ENCODE measurements around the gene BLTP3B.

- TF ChIP-seq, protein P1, sequence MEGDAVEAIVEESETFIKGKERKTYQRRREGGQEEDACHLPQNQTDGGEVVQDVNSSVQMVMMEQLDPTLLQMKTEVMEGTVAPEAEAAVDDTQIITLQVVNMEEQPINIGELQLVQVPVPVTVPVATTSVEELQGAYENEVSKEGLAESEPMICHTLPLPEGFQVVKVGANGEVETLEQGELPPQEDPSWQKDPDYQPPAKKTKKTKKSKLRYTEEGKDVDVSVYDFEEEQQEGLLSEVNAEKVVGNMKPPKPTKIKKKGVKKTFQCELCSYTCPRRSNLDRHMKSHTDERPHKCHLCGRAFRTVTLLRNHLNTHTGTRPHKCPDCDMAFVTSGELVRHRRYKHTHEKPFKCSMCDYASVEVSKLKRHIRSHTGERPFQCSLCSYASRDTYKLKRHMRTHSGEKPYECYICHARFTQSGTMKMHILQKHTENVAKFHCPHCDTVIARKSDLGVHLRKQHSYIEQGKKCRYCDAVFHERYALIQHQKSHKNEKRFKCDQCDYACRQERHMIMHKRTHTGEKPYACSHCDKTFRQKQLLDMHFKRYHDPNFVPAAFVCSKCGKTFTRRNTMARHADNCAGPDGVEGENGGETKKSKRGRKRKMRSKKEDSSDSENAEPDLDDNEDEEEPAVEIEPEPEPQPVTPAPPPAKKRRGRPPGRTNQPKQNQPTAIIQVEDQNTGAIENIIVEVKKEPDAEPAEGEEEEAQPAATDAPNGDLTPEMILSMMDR (IDR thresholded peaks at IDR 0.05): no peak
- no peak for TF ChIP-seq POLR2A (IDR thresholded peaks at IDR 0.05)
These were observed 43.4 kb upstream of the BLTP3B start for GRCh38 chr12:100186071-100186470.
